GM13976 (cell line): ENCODE data around the gene RCAN1.
"Not testable (repeated sequence)": the region's sequence is repeated elsewhere in the genome, so short reads cannot be mapped to it uniquely, and the experiment has no call there.

Experiments used
- DNase-seq: peaks from one replicate; pipeline ENCODE4 v3.0.0; 2012; ENCODE audit warnings: low spot score
- in situ Hi-C: fragments of 300-500 bp; cut with MboI; formaldehyde crosslinking; loops from one replicate; pipeline ENCODE4 v1.12.0; 2022; ENCODE audit warnings: low sequenced_read_pairs, mixed read lengths, inconsistent platforms; ENCODE audit not compliant: unreplicated experiment
- TF ChIP-seq, protein P1 (sequence below): IDR thresholded peaks from 2 replicates; pipeline ENCODE4 v1.5.1; 2012; ENCODE audit warnings: borderline replicate concordance, mild to moderate bottlenecking; ENCODE audit not compliant: insufficient read depth; ENCODE audit errors: extremely low read depth, missing control alignments, control extremely low read depth

Gene RCAN1

DNA sequence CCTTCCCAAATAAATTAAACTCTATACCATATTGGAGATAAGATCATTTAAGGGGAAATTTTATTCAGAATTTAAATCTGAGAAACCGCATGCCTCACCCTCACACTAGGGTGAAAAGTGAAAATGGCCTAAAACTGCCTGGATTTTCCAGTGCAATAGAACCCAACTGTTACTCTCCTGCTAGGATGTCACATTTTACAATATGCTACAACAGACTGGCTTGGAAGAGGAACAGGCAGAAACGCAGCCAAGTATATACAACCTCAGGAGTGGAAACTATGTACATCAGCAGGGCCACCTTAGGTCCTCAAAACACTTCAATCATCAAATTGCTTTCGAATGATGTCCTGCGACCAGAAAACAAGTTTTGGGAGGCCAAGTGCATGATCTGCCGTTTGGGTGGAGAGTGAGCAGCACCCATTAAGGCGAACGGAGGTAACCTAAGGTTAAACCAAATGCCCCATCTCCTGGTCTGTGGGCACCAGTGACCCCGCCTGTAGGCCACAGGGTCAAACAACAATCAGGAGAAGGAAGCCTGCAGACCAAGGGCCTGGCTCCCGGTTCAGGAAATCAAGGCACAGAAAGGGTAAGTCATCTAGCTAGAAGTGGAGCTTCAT, 4.9 kb downstream of the RCAN1 start:
- TF ChIP-seq, protein P1, sequence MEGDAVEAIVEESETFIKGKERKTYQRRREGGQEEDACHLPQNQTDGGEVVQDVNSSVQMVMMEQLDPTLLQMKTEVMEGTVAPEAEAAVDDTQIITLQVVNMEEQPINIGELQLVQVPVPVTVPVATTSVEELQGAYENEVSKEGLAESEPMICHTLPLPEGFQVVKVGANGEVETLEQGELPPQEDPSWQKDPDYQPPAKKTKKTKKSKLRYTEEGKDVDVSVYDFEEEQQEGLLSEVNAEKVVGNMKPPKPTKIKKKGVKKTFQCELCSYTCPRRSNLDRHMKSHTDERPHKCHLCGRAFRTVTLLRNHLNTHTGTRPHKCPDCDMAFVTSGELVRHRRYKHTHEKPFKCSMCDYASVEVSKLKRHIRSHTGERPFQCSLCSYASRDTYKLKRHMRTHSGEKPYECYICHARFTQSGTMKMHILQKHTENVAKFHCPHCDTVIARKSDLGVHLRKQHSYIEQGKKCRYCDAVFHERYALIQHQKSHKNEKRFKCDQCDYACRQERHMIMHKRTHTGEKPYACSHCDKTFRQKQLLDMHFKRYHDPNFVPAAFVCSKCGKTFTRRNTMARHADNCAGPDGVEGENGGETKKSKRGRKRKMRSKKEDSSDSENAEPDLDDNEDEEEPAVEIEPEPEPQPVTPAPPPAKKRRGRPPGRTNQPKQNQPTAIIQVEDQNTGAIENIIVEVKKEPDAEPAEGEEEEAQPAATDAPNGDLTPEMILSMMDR: no peak
- no peak for DNase-seq
- in situ Hi-C loops: loop anchor here (25.0 kb wide), 1 partner anchor 698 kb away; the partner anchor contains the start of gene ATP5PO

DNA sequence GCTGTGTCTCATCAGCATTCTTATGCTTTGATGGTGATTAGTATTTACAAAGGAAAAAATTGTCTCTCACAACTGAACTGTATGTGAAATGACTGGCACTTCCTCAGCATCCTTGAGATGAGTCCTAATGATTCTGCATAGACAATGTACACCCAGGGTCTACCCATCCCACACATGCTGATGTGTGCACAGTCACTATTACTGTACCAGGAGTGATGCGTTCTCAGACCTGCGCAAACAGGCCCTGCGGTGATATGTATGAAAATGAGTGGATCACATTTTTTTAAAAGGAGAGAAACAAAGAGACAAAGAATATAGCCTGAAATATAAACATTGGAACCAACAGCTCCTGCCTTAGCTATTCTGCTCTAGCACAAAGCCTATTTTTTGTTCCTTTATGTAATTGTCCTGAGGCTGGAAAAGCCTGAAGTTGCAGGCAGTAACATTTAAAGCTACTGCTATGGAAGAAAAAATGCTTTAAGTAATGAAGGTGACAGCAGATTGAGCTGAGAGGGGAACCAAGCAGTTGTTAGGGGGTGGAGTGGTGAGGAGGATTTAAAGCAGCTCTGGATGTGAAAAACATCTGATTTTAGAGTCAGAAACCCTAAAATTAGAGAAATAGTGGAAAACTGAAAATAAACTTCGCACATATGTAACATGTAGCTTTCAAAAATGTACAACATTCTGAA, 5.5 kb downstream of the RCAN1 start:
- DNase-seq: no peak
- in situ Hi-C loops: loop anchor here (25.0 kb wide), 1 partner anchor 697 kb away; the partner anchor contains the start of gene ATP5PO
- TF ChIP-seq, protein P1: no peak

DNA sequence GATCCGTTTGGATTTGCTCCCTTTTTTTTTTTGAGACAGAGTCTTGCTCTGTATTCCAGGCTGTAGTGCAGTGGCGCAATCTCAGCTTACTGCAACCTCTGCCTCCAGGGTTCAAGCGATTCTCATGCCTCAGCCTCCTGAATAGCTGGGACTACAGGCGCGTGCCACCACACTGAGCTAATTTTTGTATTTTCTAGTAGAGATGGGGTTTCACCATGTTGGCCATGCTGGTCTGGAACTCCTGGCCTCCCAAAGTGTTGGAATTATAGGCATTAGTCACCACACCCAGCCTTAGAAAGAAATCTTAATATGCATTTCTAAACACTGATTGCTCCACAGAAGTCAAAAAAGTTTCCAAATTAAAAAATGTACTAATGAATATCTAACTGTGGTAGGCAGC, 7.5 kb downstream of the RCAN1 start:
- in situ Hi-C loops: loop anchor here (25.0 kb wide), 1 partner anchor 695 kb away; the partner anchor contains the start of gene ATP5PO
- DNase-seq: not testable (repeated sequence)

DNA sequence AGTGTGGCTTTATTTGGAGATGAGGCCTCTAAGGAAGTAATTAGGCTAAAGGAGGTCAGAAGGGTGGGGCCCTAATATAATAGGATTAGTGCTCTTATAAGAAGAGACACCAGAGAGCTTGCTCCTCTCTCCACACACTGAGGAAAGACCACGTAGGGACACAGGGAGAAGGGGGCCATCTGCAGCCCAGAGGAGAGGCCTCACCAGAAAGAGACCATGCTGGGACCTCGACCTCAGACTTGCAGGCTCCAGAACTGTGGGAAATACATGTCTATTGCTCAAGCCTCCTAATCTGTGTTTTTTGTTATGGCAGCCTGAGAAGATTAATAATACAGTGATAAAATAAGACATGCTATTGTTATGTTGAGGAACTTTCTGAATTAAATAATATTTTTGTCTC, 8.3 kb downstream of the RCAN1 start:
- TF ChIP-seq, protein P1: no peak
- no peak for DNase-seq
- in situ Hi-C loops: loop anchor here (25.0 kb wide), 1 partner anchor 694 kb away; the partner anchor contains the start of gene ATP5PO

DNA sequence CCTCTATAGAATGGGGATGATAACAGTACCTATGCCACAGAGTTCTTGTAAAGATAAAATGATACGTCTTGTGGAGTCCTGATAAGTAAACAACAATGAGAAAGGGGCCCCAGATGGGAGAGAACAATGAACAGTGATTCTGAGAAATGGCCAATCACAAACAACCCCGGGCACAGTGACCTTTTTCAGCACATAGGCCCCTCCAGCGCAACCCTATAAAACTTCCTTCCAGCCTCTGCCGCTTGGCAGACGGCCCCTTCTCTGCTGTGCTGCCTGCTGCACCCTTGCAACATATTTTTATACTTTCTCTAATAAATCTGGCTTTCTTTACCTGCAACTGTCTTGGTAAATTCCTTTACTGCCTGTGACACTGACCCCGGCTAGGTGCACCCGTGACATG, 8.9 kb downstream of the RCAN1 start:
- no peak for DNase-seq
- in situ Hi-C loops: loop anchor here (25.0 kb wide), 1 partner anchor 694 kb away; the partner anchor contains the start of gene ATP5PO
- TF ChIP-seq, protein P1: no peak

DNA sequence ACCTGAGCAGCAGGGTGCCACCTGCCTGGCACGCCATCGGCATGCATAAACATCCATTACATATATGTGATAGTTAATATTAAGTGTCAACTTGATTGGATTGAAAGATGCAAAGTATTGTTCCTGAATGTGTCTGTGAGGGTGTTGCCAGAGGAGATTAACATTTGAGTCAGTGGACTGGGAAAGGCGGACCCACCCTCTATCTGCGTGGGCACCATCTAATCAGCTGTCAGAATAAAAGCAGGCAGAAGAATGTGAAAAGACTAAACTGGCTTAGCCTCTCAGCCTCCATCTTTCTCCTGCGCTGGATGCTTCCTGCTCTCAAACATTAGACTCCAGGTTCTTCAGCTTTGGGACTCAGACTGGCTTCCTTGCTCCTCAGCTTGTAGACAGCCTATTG, 10.0 kb downstream of the RCAN1 start:
- DNase-seq: not testable (repeated sequence)
- in situ Hi-C loops: loop anchor here (25.0 kb wide), 1 partner anchor 693 kb away; the partner anchor contains the start of gene ATP5PO

DNA sequence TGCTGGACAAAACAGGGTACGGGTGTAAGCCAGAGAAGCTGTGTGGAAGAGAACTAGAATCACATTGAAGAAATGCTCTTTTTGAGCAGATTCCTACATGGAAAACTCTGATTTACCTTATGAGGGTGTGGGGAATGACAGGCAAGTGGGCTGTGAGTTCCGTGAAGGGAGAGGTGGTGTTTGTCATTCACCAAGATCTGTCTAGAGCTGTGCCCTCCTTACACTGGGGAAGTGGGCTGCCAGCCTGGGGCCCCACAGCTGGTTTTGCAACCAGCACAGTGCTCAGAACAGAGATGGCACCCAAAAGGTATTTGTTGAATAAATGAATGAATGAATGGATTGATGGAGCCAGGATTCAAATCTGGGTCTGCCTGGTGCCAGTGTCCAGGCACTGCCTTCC, 10.4 kb downstream of the RCAN1 start:
- in situ Hi-C loops: loop anchor here (25.0 kb wide), 1 partner anchor 692 kb away; the partner anchor contains the start of gene ATP5PO
- TF ChIP-seq, protein P1: no peak

More for the DNA sequence above, 10.4 kb downstream of the RCAN1 start:
- no peak for DNase-seq
